Body of pancreas (tissue), 4 donors: ENCODE measurements around the gene UGDH. TPM values are rescaled to one million over a fixed set of nuclear protein-coding genes. Genes with fewer than 3 reads are reported as not detected.
A peak's percentile ranks its signal among the peaks of the same experiment; 100 is the strongest.

Experiments
- ATAC-seq: fragments of 150-250 bp; one replicate; pipeline ENCODE4 v1.9.1; 2016
- DNase-seq, 4 donors: peaks; one replicate each; pipeline ENCODE4 v3.0.0-alpha.2; 2019
- H3K27ac ChIP-seq, 4 donors: fragments of 200-600 bp; sonication (generic); 1 replicate in 3 of 4; 2 replicates in 1 of 4; pipeline versions ENCODE4 v1.5.1 to v1.6.1; 2016 to 2019; ENCODE audit warnings: mild to moderate bottlenecking in 1 of 4, mixed read lengths in 1 of 4, moderate library complexity in 1 of 4
- H3K27me3 ChIP-seq, 2 donors: fragments of 200-600 bp; sonication (generic); one replicate each; pipeline ENCODE4 v1.6.0; 2016; ENCODE audit warnings: mild to moderate bottlenecking in 1 of 2
- H3K36me3 ChIP-seq, 2 donors: fragments of 200-600 bp; sonication (generic); replicated peaks in 1 of 2; 2 replicates each; pipeline ENCODE4 v1.5.1; 2016; ENCODE audit warnings: low read depth in 2 of 2; ENCODE audit not compliant: insufficient read depth in 1 of 2
- H3K4me1 ChIP-seq: fragments of 200-600 bp; sonication (generic); one replicate; pipeline ENCODE4 v1.6.0; 2016
- H3K4me3 ChIP-seq, 2 donors: fragments of 200-600 bp; sonication (generic); 1 replicate in 1 of 2; 2 replicates in 1 of 2; pipeline ENCODE4 v1.5.1; 2016 to 2019
- H3K9me3 ChIP-seq, 3 donors: fragments of 200-600 bp; sonication (generic); 1 replicate in 2 of 3; 2 replicates in 1 of 3; pipeline ENCODE4 v1.5.1; 2016
- POLR2A ChIP-seq, 3 donors: fragments of 450-650 bp; IDR thresholded peaks; one replicate each; pipeline ENCODE4 v1.6.1; 2016; ENCODE audit warnings: antibody characterized with exemption in 3 of 3, mild to moderate bottlenecking in 2 of 3
- WGBS, 2 donors: methylation state at CpG; one replicate each; pipeline ENCODE4 v1.1.5; 2017; 5-methylcytosine and 5-hydroxymethylcytosine counted together
- intact Hi-C: fragments of 100-400 bp; cut with DNase I; formaldehyde crosslinking; loops from one replicate; pipeline ENCODE4 v1.15.1; 2023
- total RNA-seq, 2 donors: library from RNA; depleted of rRNA; stranded (reverse); fragments of >200 nt; gene quantifications; one replicate each; pipeline ENCODE4 v1.1.0, GENCODE V29; 2016
- TF ChIP-seq, protein P1 (sequence below), 7 experiments: fragments of 450-650 bp in 4 of 7; fragments of 200-600 bp in 3 of 7; sonication (generic) in 3 of 7; IDR thresholded peaks; one replicate each; pipeline ENCODE4 v1.5.1; 2016 to 2019; ENCODE audit warnings: antibody characterized with exemption in 7 of 7

UGDH gene
- total RNA-seq, 2 donors from 2014 or later, result 71.1 to 107 TPM

DNA sequence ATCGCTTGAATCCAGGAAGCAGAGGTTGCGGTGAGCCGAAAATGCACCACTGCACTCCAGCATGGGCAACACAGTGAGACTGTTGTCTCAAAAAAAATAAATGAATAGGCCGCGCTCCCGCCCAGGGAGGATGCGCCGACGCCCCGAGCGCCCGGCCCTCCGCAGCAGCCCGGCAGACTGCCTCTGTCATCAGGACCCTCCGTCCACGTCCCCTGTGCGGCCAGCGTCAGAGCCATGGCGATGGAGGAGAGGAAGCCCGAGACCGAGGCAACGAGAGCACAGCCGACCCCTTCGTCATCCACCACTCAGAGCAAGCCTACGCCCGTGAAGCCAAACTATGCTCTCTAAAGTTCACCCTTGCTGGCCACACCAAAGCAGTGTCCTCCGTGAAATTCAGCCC is 47.0 kb downstream of the UGDH start:
- Histone ChIP-seq H3K27me3 (no peaks in the 10 kb centered on the region), H3K36me3 (no peaks in the 10 kb centered on the region), H3K27ac (no peak overlapping the region), H3K9me3 (no peaks in the 10 kb centered on the region), H3K4me1 (no peaks in the 10 kb centered on the region), H3K4me3 (no peak overlapping the region)
- DNase-seq (no peak), ATAC-seq (no peak)
- WGBS, 2 donors, result 95 to 97% methylated on average over 20 to 27 of the region's 27 CpGs
- TF ChIP-seq, protein P1, sequence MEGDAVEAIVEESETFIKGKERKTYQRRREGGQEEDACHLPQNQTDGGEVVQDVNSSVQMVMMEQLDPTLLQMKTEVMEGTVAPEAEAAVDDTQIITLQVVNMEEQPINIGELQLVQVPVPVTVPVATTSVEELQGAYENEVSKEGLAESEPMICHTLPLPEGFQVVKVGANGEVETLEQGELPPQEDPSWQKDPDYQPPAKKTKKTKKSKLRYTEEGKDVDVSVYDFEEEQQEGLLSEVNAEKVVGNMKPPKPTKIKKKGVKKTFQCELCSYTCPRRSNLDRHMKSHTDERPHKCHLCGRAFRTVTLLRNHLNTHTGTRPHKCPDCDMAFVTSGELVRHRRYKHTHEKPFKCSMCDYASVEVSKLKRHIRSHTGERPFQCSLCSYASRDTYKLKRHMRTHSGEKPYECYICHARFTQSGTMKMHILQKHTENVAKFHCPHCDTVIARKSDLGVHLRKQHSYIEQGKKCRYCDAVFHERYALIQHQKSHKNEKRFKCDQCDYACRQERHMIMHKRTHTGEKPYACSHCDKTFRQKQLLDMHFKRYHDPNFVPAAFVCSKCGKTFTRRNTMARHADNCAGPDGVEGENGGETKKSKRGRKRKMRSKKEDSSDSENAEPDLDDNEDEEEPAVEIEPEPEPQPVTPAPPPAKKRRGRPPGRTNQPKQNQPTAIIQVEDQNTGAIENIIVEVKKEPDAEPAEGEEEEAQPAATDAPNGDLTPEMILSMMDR (IDR thresholded peaks at IDR 0.05), result no peak
- TF ChIP-seq POLR2A (IDR thresholded peaks at IDR 0.05), result no peak
- intact Hi-C loops, result no loop called here

DNA sequence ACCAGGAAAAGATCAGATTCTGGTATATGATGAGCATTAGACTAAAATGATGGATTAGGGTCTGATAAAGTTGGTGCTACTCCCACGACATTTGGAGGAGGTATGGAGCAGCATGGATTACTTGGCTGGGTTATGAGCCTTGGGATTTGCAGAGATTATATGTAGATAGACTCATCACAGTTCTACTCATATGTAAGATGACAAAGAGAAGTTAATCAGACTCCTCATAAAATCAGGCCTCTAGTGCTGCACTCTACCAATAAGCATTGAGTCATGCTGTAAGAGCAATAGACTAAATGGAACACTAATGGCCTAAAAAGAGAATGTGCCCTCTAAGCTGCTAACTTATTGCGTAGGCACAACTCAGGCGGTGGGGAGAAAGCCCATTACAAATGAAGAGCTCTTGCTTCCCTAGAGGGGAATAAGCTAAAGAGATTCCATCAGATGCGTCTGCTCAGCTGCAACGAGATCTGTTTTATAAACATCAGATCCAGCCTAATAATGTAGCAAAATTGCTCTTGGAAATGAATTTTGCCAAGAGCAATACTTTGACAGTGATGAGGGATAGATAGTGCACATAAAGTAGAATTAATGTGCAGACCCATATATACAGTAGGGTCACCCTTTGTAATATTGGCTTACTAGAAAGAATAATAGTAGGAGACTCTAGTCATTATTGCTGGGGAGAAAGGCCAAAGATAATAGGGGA is 50.9 kb downstream of the UGDH start:
- WGBS, 2 donors, result 92 to 93% methylated on average over 5 of the region's 5 CpGs
- no peak for ATAC-seq
- TF ChIP-seq POLR2A (IDR thresholded peaks at IDR 0.05), result no peak

DNA sequence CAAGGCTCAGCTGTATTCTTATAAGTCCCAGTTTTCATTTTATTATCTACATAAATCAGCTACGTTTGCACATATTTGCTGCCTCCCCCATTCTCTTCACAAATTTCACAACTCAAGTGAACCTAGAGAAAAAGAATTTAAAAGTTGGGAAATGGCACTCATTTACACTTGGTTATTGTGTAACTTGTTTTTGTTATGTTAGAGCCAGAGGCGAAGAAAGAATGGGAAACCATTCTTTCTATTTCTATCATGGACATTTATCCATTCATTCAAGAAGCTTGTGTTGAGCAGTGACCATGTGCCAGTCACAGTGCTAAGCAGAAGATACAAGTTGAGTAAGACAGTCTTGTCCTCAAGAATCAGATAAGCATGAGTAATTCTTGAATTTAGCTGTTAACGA is 54.8 kb downstream of the UGDH start:
- H3K4me1 ChIP-seq, result peaks cover 5% of the 10 kb centered on the region
- no peaks in the 10 kb centered on the region for H3K27me3 ChIP-seq
- intact Hi-C loops, result loop anchor here (10.0 kb wide), 1 partner anchor 502 kb away; the partner anchor contains the start of gene PDS5A
- H3K27ac ChIP-seq, result no peak overlapping the region
- DNase-seq, result no peak
- H3K36me3 ChIP-seq, result no peaks in the 10 kb centered on the region
- ATAC-seq, result no peak
- no peak overlapping the region for H3K4me3 ChIP-seq
- WGBS, 2 donors, result 79 to 87% methylated on average over 3 of the region's 3 CpGs
- TF ChIP-seq POLR2A (IDR thresholded peaks at IDR 0.05), result no peak
- TF ChIP-seq, protein P1 (IDR thresholded peaks at IDR 0.05), result no peak
- H3K9me3 ChIP-seq, result no peaks in the 10 kb centered on the region

More for the DNA sequence above, 50.9 kb downstream of the UGDH start:
- no peaks in the 10 kb centered on the region for H3K27me3 ChIP-seq
- no peak overlapping the region for H3K4me3 ChIP-seq
- H3K36me3 ChIP-seq, result no peaks in the 10 kb centered on the region
- intact Hi-C loops, result loop anchor here (10.0 kb wide), 1 partner anchor 498 kb away; the partner anchor contains the start of gene PDS5A
- no peak for DNase-seq
- no peaks in the 10 kb centered on the region for H3K9me3 ChIP-seq
- no peak overlapping the region for H3K27ac ChIP-seq
- no peaks in the 10 kb centered on the region for H3K4me1 ChIP-seq

DNA sequence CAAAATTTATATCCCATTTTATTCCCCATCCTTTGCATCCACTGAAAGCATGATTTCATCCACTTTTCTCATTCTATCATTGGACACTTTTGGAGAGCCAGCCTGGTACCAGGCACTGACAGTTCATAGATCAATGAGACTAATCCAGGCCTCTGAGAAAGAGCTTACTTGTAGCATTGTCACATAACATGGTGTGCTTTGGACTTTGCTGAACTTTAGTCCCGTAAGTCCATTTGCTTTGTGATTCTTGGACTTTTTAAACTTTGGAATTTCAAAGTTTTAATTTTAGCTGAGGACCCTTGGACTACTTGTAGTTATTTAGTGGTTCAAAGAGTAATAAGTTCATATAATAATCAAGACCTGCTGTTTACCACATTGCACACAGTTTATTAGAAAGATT is 56.8 kb downstream of the UGDH start:
- ATAC-seq (no peak), DNase-seq (no peak)
- no peaks in the 10 kb centered on the region for H3K9me3 ChIP-seq
- peaks cover 5% of the 10 kb centered on the region for H3K4me1 ChIP-seq
- intact Hi-C loops, result loop anchor here (10.0 kb wide), 1 partner anchor 504 kb away; the partner anchor contains the start of gene PDS5A
- H3K4me3 ChIP-seq, result no peak overlapping the region
- H3K27me3 ChIP-seq, result no peaks in the 10 kb centered on the region
- H3K36me3 ChIP-seq, result no peaks in the 10 kb centered on the region
- WGBS, 2 donors, result 91 to 100% methylated on average over 1 of the region's 1 CpG
- H3K27ac ChIP-seq, result no peak overlapping the region
- TF ChIP-seq POLR2A (IDR thresholded peaks at IDR 0.05), result no peak
- TF ChIP-seq, protein P1 (IDR thresholded peaks at IDR 0.05), result no peak

DNA sequence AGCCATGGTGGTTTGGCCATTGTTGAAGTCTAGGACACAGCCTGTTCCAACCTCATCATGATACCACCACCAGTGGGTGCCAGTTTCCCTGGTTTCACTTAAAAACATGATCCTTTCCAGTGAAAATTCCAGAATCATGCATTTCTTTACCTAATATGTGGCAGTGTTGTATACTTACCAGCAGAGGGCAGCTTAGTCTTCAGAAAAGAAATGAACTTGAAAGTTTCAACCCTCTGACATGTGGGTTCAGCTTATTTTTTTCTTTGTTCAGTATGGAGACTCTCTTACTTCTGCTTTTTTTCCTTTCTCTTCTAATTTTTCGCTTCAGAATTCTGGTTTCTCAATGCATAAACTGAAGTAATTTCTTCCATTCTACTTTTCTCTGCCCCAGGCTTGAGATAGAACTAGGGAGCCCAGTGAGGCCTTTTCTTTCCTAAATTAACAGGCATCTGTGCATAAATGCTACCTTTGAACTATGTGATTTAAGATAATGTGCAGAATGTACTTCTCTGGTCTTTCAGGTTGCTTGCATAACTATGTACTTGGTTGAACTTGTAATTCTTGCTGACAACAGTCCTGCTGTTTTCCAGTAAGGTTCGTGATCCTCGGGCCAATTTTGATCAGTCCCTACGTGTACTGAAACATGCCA is 57.7 kb downstream of the UGDH start:
- intact Hi-C loops, result loop anchor here (10.0 kb wide), 1 partner anchor 505 kb away; the partner anchor contains the start of gene PDS5A

More for the DNA sequence above, 57.7 kb downstream of the UGDH start:
- peak; percentile 90 for ATAC-seq
- H3K27me3 ChIP-seq, result no peaks in the 10 kb centered on the region
- no peak overlapping the region for H3K4me3 ChIP-seq
- H3K27ac ChIP-seq, result peak overlapping the region in 3 of 4 donors; percentile 22 to 50 (median 27)
- peaks cover 5% of the 10 kb centered on the region for H3K4me1 ChIP-seq
- no peak for TF ChIP-seq POLR2A (IDR thresholded peaks at IDR 0.05)
- TF ChIP-seq, protein P1 (IDR thresholded peaks at IDR 0.05), result peak; percentile 35 to 88 (median 86)
- WGBS, 2 donors, result 50 to 73% methylated on average over 4 of the region's 4 CpGs
- peak; percentile 49 to 71 (median 56) for DNase-seq
- H3K36me3 ChIP-seq, result no peaks in the 10 kb centered on the region
- no peaks in the 10 kb centered on the region for H3K9me3 ChIP-seq
